Measurements from ENCODE around the gene KCNH8.

Gene KCNH8

DNA sequence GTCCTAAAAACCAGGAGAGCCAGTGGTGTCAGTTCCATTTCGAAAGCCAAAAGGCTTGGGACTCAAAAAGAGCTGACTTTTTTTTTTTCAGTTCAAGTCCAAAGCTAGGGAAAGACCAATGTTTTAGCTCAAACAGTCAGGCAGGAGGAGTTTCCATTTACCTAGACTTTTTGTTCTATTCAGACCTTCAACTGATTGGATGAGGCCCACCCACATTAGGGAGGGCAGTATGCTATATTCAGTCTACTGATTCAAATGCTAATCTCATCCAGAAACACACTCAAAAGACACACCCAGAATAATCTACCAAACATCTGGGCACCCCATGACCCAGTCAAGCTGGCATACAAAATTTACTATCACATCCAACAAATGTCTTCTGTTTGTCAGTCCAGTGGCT lies 374.0 kb downstream of the KCNH8 start:
- no peak for DNase-seq

DNA sequence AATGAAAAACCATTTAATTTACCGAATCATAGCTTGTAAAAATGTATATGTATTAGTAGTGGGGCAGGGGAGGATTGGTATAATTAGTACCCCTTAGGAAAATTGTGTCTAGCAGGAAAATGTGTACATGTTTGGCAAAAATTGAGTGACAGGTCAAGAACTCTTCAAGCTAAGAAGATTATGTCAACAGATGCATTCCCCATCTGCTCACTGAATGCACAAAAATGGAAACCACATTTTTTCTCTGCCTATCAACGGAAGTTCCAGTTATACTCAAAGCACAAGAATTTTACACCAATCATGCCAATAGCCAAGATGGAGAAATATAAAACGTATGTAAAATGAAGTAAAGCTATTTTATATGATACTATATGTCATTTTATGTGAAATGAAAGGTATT lies 377.8 kb downstream of the KCNH8 start:
- DNase-seq, result no peak

DNA sequence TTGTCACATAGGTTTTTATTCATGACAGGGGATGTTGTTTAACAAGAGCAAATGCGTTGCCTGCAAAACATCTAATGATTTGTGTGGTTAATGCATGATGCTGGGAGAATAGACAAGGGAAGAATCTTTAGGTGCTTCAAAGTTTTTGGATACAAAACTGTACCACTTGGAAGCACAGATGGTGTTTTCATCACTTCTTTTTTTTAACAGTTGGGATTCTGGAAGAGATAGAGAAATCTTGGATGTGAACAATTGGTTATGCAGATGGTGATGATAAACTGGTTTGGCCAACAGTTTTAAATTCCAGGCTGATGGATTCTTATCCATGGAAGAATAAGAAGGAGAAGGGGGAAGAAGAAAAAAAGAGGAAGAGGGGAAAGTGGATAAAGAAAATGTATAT lies 379.4 kb downstream of the KCNH8 start:
- no peak for DNase-seq

DNA sequence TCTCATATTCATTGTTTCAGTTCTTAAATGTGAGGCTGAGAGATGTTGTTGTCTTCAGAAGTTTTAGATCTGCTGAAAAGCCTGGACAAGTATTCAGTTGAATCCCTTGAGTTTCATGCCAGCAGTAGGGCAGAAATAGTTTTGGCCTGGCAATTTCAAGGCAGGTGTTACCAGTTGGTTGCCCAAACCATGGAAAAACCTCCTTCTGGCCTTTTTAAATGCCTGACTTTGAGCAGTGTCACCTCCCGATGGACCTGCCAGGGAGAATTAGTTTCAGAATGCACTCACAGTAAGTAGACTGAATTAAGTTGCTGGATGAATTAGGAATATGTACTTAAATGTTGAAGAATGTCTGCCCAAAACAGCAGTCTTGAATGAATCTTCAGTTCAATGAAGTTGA lies 383.1 kb downstream of the KCNH8 start:
- no peak for DNase-seq

DNA sequence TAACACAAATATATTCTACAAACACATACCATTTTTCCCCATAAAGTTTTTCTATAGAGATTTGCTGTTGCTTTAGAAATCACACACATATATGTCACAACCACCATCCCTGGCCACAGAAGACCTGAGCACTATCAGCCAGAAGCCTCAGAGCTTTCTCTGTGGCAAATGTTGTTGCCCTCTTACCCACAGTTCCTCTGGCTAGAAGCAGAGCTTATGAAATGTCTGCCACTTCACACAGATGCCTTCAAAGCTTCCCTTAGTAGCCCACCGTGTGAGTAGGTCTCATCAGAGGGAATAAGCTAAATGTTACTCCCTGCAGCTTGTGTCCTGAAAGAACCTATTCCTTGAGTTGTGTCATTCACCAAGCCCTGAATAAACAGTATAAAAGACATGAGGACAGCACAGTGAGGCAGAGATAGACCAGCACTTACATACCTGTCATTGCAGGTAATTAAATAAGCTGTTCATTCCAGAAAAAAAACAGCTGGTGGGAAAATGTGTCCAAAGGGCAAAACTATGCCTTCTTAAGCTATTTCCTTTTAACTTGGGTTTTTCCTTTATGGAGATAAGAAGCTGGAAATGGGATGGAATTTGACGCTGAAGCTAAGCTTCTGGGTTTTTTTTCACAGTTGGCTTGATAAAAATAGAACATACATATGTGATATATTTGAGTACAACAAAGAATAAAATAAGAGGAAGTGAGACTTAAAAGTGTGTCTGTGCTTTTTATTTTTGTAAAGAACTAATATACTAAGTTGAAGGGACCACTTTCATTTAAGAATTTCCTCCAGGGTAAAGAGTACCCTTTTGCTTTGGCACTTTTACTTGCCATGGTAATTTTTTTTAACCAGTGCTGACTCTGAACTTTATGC lies 391.4 kb downstream of the KCNH8 start:
- no peak for DNase-seq

DNA sequence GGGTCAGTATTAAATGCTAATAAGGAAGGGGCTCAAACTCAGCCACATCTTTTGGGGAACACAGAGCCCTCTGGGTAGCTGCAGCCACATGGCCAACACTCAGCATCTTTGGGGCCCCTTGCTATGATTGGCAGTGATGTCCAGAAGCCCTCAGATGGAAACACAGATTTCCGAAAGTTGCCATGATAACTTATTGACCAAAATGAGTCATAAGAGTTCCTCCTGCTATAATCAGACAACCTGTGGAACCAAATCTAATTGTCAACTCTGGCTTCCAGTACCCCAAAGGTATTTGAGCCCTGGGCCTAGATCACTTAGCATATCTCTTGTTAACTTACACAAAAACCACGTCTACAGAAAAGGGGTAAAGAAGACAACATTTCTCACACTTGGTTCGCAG lies 392.2 kb downstream of the KCNH8 start:
- no peak for DNase-seq

DNA sequence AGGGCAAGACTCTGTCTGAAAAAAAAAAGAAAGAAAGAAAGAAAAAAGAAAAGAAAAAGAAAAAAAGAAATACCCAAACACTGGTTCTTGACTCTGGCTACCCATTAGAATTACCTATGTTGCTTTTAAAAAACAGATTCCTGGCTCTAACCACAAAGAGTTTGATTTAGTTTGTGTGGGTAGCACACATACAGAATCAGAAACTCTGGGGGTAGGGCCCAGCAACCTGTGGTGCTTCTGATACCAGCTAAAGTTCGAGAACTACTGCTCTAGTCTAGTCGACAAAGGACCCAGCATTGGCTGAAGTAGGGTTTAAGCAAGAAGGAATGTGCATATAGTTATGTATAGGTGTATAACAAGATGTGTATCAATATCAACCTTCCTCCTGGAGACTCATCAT lies 393.0 kb downstream of the KCNH8 start:
- no peak for DNase-seq

DNA sequence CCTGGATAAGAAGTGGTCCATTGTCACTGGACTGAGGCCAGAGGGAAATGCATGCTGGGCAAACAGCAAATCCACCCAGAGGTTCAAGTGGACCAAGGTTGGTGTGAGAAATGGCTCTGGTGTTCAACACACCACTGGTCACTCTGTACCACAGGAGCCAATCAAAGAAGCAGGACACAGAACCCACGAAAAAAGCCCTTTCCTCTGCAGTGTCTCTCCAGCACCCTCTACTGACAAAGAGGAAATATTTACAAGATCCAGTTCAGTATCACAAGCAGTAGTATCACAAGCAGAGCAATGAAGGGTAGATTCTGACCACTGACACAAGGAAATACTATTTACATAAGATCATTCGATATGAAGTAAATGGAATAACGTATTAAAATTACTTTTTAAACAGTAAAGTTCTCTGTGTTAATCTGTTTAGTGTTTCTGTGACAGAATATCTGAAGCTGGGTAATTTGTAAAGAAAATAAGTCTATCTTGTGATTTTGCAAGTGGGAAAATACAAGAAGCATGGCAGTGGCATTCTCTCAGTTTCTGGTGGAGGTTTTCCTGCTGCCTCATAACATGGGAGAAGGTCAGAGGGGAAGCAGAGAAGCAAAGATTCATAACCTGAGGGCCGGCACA lies 395.0 kb downstream of the KCNH8 start:
- no peak for DNase-seq

DNA sequence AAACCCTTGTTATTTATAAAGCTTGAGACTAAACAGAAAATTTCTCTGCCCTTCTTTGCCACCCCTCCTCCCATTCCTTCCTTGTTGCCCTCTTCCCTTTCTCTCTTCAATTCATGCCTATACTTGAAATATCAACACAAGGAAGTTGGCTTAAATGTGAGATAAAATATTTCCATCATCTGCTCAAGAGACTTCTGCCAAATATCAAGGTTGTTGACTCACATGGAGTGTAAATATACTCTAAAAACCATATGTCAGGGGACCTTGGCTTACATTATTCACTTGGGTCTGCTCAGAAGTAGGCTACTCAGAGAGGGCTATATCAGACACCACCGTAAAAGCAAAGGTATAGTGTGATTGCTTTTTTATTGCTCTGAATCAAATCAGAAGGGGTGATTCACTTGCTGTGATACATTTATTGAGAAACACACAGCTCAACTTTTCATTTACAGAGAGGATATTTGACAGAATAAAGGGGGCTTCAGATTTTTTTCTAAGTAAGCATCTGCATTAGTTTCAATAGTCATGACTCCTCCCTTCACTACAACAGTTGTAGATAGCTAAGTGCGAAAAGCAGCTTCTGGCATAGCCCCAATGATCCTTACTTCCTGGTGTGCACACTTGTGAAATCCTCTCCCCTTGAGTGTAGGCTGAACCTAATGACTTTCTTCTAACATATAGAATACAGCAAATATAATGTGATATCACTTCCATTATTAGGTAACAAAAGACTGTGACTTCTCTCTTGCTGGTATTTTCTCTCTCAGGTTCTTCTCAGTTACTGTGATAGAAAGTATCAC lies 399.6 kb downstream of the KCNH8 start:
- no peak for DNase-seq

DNA sequence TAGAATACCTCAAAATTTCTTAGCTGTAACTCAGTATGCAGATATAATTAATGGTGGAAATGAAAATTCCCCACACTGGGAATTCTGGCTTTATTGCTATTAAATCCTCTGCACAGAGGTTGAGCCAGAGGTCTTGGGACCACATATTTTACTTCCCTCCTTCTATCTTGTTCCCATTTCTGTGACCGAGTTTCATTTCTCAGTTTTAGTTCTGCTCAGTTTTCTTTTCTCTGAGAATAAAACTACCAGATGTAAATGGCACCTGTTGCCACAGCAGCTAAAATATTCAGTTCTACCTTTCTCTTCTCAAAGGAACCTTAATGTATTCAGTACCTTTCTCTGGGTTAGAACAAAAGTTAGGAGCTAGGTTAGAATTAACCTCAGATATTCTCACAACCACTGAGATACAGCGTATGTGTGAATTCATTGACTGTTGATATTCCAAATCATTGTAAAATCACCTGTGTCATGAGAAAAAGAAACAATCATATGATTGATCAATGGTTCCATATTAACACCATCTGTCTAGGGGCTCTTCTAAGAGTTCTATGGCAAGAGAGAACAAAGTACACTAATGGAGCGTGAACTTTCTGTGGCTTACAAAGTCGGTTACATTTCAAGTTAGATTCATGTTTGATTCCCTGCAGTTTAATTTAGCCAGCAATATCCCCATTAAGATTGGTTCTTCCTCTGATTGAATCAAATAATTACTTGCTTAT lies 411.6 kb downstream of the KCNH8 start:
- DNase-seq, result no peak

DNA sequence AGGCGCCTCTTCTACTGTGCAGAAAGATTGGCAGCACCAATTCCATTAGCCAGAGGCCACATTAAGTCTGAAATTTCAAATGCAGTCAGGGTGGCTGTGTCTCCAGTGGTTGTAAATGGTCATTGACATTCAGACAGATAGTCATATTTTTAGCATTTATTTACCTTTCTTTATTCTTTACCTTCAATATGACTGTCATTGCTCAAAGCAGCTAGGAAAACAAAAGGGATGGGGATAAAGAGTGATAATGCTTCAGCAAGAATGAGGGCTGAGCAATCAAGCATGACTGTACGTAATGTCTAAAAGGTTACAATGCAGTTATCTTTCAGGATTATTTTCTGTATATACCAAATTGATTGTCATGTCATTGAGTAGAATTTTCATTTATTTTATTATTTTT lies 425.3 kb downstream of the KCNH8 start:
- no peak for DNase-seq

DNA sequence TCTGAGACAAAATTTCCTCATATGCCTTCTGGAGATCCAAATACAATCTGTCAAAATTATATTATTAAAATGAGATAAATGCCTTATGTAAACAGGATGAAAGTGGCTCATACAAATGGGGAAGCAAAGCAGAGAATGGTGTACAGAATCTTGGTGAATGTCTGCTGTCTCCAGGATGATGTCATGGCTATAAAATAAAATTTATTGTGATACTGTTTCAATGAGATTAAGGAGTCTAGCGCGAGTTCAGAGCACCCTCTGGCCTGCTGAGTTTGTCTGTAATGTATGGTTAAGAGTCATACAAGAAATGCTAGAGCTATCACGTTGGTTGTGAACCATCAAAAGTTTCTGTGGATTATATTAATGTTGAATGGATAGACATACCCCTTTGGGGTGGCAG lies 426.0 kb downstream of the KCNH8 start:
- DNase-seq, result no peak

DNA sequence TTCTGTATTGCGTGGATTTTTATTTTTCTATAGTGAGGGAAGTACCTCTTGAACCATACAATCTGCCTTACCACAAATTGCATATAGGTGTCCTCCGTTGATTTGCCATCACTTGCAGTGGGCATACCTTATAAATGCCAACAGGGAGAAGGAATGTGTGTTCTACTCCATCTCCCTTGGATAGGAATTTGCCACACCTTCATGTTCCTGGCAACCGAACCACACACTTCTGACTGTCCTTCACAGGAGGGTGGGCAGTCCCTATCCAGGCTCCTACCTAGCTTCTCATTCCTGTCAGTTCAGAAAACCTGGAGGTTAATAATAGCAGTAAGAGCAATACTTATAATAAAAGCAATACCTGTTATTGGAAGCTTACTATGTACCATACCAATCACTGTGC lies 428.0 kb downstream of the KCNH8 start:
- DNase-seq, result no peak

Data from activated CD8-positive, alpha-beta memory T cell treated with anti-CD3 and anti-CD28 coated beads for 24 hours (primary cell).